Activated CD4-positive, CD25-positive, alpha-beta regulatory T cell treated with anti-CD3 and anti-CD28 coated beads, Interleukin-2, amount 50 U/mL, for 72 hours (primary cell): ENCODE measurements around the gene ABCC10.
"Not testable (repeated sequence)": the region's sequence is repeated elsewhere in the genome, so short reads cannot be mapped to it uniquely, and the experiment has no call there.

Experiments
- DNase-seq: peaks from one replicate; pipeline ENCODE4 v3.0.0; 2021

Gene ABCC10

DNA sequence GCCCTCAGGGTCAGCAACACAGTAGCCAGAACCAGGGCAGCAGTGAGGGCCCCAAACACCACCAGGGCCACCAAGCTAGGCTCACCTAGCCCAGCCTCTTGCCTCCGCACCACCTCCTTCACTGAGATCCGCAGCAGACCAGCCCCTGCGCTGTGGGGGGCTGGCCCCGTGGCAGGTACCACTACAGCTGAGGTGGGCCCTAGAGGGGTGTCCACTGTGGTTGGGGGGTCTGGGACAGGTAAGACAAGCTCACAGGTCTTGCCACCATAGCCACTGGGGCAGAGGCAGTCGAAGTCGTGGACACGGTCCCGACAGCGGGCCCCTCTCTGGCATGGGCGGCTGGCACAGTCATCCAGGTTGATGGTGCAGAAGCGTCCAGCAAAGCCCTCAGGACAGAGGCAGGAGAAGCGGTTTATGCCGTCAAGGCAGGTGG is 23.4 kb downstream of the ABCC10 start:
- no peak for DNase-seq

DNA sequence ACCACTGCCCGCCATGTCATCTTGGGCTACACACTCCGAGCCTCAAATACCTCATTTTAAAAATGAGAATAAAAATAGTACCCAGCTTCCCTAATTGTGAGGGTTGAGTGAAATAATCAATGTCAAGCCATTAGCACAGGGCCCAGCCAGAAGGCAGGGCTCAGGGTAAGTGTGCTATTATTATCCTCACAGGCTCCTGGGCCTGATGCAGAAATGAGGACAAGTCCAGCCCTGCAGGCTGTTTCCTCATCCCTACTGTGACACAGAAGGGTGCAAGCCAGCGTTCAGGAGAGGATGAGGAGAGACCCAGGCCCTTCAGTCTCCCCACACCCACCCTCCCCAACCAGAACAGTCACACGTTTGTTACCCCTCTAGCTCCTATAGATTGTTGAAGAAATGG is 24.0 kb downstream of the ABCC10 start:
- DNase-seq, result no peak

DNA sequence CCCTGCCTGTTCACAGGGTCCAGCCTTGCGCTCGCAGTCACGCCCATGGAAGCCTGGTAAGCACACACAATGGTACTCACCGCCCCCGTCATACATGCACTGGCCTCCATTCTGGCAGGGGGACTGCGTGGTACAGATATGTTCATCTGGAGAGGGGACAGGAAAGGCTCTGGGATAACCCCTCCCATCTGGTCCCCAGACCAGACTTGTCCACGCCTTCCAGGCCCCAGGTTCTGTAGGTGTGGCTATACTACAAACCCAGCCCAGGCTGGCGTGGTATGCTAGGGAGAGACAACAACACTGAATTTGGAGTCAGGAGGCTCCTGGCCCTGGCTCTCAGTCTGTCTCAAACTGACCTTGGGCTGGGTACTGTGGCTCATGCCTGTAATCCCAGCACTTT is 24.6 kb downstream of the ABCC10 start:
- DNase-seq, result no peak

DNA sequence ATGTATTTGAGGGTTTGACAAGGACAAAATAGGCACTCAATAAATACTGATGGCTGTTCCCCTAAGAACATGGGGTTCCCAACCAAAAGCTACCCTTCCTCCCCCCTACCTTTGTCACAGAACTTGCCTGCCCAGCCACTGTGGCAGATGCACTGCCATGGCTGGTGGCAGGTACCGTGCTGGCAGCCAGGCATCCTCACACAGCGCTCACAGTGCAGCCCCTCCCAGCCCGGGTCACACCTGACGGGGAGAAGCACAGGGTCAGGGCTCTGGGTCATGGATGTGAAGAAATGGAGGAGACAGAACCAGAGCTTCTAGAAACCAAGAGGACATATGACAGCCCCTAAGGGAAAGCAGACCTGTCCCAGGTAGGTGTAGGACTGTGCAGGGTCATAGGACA is 25.6 kb downstream of the ABCC10 start:
- no peak for DNase-seq

DNA sequence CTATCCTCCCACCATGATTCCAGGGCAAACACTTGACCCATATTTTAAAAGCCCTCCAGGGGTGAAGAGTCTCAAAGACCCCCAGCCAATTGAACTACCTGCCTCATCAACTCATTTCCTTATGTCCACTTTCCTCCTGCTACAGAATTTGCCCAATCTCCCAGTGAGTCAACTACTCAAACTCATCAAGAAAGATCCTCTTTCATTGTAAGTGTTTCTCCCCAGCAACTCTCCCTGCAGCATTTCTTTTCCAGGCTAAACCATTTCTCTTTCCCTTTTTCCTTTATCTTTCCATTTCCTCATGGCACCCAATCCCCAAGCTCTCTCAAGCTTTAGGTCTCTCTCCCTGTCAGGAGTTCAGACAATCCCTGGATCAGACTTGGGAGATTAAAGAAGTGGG is 26.5 kb downstream of the ABCC10 start:
- DNase-seq, result no peak

DNA sequence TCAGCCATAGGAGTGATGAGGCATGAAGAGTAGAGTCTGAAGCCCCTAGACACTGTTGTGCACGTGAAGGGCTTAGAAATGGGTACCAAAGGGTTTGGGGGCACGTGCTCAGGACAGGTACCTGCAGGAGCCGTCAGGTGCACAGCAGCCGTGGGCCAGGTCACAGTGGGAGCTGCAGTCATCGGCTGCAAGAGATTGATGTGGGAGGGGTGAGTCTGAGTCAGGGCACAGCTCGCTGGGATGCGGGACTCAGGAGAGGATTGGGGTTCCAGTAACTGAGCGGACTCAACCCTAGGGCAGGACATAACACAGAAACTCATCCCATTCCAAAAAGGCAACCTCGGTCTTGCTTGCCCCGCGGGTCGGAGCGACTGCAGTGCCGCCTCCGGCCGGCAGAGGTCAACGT is 27.0 kb downstream of the ABCC10 start:
- DNase-seq, result no peak

DNA sequence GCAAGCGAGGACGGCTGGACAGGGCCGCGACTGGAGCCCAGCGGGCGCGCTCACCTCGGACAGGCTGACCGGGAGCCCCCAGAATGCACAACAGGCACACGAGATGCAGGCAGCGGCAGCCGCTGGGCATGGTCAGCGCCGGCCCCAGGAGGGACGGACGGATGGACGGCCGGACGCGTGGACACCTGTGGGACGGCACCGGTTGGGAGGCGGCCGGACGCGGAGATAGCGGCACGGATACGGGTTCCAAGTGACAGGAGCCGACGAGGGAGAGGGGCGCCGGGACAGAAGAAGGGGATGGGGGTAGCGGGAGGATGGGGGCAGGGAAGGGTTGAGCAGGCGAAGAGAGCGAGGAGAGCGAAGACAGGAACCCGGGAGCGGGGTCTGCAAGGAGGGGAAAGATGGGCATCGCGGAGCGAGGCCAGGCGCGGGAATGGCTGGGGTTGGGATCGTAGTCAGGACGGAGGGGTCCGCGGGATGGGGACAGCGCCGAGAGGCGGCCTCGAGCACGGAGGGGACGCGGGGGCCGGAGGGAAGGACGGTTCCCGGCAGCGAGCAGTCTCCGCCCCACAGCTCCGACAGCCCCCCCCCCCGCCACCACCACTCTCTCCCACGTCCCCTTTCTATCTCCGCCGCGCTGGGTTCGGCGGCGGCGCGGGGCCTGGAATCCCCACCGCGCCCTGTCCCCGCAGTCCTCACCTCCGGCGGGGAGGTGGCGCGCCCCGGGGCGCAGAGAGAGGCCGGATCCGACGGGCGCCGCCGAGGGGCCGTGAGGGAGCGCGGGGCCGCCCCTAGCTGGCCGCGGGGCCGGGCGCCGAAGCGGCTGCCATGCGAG is 27.6 kb downstream of the ABCC10 start:
- DNase-seq, result peak; percentile 79

DNA sequence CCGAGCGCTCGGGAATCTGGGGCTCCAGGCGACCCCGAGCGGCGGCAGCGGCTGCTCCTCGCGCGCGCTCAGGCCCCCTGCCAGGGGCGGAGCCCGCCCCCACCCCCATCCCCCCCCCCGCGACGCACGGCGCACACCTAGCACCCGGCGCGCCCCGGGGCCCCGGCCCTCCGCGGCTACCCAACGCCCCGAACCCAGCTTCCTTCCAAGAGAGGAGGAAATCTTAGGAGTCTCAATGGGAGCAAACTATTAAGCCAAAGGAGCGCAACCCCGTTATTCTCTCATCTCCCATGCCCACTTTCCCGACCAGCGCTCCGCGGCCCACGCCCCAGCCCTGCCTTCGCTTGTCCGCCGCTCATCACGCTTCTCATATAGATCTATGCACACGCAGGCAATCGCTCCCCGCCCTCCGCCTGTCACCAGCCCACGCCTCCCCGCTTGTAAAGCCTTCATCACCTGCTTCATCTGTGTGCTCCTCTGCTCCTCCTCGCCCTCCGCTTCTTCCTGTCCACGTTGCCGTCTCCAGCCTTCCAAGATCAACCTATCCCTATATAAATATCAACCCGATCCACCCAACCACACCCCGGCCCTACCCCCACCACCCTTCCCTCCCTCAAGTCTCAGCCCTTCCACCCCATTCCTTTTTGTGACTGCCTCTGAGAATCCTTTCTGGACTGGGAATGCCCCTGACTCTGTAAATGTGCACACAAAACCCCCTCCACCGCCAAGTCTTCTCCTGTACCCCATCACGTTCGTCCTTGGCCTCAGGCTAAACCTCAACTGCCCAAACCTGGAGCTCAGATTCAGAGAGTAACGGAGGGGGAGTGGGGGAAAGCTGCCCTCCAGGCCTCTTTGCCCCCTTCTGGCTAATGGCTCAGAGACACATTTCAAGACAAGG is 28.4 kb downstream of the ABCC10 start, which contains the start of gene DLK2:
TSS of gene DLK2 (minus strand) at position 18 of the 898 bp plus-strand sequence. CDS start 723 bp downstream, outside the sequence.
- DNase-seq, result peak; percentile 57

DNA sequence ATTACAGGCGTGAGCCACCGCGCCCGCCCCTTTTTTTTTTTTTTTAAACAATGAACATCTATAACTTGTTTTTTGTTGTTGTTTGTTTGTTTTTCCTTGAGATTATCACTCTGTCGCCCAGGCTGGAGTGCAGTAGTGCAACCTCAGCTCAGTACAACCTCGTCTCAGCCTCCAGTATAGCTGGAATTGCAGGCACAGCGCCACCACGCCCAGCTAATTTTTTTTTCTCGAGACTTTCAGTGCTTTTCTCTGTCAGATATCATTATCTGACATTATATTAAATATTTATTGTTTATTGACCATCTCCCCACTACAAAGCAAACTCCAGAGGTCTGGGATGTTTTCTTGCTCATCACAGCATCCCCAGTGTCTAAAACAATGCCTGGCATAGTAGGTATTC is 30.3 kb downstream of the ABCC10 start:
- no peak for DNase-seq

DNA sequence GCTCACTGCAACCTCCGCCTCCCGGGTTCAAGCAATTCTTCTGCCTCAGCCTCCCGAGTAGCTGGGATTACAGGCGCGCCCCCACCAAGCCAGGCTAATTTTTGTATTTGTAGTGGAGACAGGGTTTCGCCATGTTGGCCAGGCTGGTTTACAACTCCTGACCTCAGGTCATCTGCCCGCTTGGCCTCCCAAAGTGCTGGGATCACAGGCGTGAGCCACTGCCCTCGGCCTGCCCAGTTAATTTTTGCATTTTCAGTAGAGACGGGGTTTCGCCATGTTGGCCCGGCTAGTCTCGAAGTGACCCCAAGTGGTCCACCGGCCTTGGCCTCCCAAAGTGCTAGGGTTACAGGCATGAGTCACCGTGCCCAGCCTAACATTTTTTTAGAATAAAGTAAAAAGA is 30.8 kb downstream of the ABCC10 start:
- DNase-seq, result not testable (repeated sequence)

DNA sequence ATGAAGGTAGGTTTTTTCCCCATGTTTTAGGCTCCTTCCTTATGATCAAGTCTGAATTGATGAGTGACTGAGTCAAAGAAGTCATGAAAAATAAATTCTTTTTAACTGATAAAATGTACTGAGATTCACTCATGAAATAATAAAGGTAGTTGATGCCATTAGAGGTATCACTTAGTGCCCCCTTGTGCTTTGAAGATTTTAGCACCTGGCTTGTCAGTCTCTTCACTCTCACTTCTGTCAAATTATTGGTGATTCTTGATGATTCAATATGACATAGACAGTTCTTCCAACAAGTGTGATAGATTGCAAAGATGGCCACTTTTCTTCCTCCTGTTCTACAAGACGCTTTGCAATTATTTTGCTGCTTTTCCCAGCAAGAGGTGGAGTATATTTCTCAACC is 32.2 kb downstream of the ABCC10 start:
- no peak for DNase-seq

DNA sequence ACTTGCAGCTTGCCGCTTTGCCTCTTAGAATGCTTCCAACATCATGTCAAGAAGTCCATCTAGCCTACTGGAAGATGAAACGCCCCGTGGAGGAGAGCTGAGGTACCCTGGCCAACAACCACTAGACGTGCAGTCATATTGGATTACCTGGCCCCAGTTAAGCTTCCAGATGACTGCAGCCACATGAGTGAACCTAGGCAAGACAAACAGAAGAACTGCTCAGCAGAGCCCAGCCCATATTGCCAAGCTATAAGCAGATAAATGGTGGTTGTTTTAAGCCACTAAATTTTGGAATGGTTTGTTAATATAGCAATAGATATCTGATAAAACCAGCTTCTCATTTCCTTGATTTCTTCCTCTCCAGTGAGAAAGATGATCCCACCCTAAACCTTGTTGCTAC is 32.7 kb downstream of the ABCC10 start:
- DNase-seq, result no peak

DNA sequence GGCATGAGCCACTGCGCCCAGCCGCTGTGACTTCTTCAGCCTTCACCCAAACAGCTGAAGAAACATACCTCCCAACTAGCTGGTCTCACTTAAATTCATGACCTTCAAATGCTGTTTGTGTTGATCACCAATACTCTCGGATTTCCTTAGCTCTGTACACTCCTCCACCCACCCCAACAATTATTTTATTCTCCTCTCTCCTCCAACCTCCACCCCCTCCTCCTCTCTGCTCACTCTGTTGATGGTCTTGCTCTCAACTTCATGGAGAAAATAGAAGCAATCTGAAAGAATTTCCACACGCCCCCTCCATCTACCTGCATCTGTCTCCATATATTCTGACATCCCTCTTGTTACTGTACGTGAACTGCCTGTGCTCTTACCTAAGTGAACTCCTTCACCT is 34.6 kb downstream of the ABCC10 start:
- DNase-seq, result no peak

DNA sequence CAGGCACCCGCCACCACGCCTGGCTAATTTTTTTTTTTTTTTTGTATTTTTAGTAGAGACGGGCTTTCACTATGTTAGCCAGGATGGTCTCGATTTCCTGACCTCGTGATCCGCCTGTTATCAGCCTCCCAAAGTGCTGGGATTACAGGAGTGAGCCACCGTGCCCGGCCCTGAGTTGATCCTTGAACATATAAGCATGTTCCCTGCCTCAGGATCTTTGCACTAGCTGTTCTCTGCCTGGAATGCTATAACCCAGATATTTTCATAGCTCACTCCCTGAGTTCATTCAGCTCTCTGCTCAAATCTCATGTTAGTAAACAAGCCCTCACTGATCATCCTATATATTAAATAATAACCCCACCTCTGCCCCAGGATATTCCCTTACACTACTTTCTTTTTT is 37.0 kb downstream of the ABCC10 start:
- no peak for DNase-seq

DNA sequence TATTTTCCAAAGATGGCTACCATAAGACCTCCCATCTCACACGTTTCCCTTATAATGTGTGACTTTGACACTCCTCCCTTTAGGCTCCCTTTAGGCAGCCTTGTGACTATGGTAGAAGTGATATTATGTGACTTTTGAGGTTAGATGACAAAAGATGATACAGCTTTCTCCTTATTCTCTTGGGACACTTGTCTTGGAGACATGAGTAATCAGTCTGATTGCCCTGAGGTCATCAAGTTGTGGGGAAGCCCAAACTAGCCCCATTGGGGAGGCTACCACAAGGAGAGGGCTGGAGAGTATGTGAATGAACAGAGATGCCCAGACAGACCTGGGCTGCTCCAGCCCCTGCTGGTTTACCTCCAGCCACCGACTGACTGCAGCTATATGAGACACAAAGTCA is 38.6 kb downstream of the ABCC10 start:
- DNase-seq, result no peak

DNA sequence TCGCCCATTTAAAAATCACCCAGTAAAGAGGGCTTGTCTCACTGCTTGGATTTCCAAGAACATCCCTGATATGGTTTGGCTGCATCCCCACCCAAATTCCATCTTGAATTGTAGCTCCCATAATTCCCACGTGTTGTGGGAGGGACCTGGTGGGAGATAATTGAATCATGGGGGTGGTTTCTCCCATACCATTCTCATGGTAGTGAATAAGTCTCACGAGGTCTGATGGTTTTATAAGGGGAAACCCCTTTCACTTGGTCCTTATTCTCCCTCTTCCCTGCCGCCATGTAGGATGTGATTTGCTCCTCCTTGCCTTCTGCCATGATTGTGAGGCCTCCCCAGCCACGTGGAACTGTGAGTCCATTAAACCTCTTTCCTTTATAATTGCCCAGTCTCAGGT is 39.9 kb downstream of the ABCC10 start:
- not testable (repeated sequence) for DNase-seq

DNA sequence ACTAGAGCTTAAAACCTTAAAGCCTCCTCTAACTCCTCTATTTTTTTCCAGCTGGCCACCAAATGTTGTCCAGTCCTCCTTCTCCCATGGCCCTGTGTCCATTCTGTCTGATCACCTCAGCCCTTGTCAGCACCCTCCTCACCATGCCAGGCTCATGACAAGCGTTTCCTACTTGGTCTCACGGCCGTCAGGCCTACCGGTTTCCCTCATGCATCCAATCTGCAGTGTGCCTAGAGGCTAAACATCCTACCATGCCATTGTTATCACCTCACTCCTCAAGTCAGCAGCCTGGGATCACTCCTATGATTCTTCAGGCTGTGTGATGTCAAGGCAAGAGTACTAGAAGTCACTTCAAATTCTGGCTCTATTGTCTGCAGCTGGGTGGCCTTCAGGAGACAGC is 40.4 kb downstream of the ABCC10 start:
- no peak for DNase-seq

DNA sequence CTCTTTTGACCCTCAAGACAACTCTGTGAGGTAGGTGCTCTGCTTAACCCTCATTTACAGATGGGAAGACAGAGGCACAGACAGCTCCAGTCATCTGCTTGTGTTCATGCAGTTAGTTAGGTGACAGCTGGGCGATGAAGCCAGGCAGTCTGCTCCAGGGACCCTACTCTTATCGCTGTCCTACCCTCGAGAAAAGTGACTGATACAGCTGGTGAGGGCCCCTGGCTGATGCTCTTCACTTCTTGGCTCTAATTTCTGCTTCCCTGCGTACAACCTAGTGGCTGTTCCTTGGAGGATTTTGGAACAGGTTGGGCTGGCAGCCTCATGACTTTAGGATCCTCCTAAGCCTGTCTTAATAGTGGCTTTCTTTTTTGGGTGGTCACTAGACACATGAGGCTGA is 40.9 kb downstream of the ABCC10 start:
- DNase-seq, result no peak

DNA sequence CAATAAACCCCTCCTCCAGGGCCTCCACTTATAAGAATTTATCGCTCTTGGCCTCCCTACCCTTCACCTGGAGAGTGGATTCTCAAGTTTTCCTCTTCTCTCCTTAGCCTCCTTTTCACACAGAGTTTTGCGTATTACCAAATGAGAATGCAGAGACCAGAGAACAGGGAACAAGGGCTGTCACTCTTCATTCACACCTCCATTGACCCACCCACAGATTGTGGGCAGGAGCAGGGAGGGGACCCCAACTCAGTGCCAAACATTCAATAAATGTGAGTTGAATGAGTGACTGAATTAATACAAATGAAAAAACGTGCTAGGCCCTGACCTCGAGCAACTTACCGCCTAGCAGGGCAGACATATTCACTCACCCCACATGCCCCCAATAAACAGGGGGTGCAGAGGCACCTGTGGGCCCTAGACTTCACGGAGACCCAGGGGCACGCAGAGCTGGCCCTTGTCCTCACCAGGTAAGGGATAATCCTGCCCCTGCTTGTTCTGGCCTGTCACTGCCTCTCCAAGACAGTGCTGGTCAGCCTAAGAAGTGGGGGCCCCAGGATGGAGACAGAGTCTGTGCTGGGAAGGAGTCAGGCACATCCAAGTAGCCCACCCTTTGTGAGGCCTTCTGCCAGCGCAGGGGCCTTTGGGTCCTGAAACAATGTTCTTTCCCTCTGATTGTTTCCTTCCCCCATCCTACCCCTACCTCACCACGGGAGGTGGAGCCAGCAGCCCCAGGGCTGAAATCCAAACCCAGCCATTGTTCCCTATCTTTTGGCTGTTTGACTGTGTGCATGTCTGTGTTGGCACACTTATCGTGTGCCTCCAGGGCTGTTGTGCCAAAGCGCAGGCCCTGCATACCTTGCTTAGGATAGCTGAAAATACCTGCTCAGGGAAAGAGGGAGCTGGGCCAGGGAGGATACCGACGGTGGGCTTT is 41.7 kb downstream of the ABCC10 start:
- no peak for DNase-seq

DNA sequence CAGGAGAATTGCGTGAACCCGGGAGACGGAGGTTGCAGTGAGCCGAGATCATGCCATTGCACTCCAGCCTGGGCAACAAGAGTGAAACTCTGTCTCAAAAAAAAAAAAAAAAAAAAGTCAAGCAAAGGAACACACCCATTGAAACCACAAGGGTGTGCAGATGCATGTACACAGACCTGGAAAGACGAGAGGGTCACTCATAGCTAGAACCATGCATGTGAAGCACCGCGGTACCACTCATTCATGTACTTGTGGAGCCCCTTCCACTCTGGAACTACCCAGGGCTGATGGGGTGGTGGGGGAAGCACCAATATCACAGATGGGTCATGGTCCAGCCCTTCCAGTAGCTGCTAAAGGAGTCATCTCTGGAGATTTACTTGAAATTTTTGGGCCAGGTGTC is 42.6 kb downstream of the ABCC10 start:
- DNase-seq, result no peak

DNA sequence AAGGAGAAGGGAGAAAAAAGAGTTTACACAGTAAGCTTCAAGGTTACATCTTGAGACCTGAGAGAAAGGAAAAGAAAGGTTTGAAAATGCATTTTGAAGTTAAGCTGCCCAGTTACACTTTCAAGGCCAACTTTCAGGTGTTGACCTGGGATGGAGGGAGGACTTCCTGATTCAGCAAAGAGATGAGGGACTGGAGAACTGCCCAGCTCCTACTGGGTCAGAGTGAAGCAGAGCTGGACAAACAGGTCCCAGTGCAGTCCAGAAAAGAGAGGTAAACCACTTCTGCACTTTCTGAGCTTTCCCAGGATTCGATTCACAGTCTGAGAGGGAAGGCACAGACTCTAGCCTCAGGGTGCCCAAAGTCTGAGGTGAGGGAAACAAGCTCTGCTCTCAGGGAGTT is 44.1 kb downstream of the ABCC10 start:
- no peak for DNase-seq

DNA sequence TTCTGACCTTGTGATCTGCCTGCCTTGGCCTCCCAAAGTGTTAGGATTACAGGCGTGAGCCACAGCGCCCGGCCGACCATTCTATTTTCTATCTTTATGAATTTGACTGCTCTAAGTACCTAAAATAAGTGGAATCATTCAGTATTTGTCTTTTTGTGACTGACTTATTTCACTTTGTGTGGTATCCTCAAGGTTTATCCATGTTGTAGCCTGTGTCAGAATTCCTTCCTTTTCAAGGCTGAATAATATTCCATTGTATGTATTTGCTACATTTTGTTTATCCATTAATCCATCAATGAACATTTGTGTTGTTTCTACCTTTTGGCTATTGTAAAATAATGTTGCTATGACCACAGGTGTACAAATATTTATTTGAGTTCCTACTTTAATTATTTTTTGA is 45.2 kb downstream of the ABCC10 start:
- DNase-seq, result no peak

DNA sequence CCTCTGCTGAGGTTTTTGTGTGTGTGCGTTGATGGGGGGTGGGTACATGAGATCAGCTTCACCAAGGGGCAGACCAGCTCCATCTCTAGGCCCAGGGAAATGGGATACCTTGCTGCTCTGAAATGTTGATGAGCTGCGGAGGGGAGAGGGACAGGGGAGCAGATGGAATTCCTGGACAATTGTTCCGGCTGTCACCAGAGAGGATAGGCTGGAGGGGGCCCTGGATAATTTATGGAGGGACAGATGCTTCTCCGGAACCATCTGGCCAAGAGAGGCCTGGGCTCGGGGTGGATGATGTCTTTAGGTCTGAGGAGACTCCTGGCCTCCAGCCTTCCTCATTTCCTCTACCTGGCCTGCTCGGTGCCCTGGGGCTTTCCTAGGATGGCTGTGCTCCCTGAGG is 48.2 kb downstream of the ABCC10 start:
- DNase-seq, result no peak
